HG03442 (cell line): ENCODE measurements around the gene LYSMD2.

ENCODE experiments used
- ATAC-seq: cut with Tn5 transposase; IDR thresholded peaks from one replicate; pipeline ENCODE4 v1.9.1; 2021; ENCODE audit warnings: mild to moderate bottlenecking, moderate library complexity; ENCODE audit not compliant: unreplicated experiment

LYSMD2 gene

DNA sequence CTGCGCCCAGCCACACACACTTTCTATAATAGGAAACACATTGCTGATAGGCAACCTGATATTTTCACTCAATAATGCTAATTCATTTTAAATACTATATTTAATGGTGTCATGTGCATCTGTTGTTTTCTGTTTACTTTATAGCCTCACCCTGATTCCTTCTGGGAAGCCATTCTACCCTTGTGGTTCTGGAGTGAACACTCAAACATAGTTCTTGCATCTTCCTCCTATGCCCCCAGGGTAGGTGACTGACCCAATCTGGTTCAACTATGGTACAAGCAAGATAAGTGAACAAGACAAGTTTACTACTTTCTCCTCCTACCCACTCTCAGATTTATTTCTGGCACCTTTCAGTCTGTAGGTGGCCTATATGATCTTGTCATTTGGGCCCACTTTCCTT, 60.4 kb downstream of the LYSMD2 start:
- no peak for ATAC-seq

DNA sequence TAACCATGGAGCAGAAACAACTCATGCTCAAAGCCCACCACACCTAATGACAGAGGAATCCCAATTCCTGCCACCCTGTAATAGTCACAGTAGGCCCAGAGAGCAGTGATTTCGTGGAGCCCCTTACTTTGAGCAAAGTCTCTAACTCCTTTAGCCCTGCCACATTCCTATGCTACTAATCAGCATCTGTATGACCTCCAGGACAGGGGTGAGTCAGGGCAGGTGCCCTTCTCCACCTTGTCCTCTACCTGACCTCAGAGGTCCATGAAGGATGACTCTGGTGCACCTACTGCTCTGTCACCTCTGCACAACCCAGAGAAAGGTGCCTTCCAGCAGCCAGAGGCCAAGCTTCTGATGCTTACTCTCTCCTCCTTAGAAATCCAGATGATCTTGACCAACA, 62.2 kb downstream of the LYSMD2 start:
- ATAC-seq = no peak
